ENCODE measurements around the gene SGPL1. TPM values are rescaled to one million over a fixed set of nuclear protein-coding genes. Genes with fewer than 3 reads are reported as not detected.
A peak's percentile ranks its signal among the peaks of the same experiment; 100 is the strongest.
"Not testable (repeated sequence)": the region's sequence is repeated elsewhere in the genome, so short reads cannot be mapped to it uniquely, and the experiment has no call there.

The SGPL1 gene
- 27.3 to 44.1 TPM (median 31.4 TPM) in 3 replicates for polyA plus RNA-seq
- 32.4 TPM for polyA plus RNA-seq (2011; ENCODE audit: low read depth)
- 17.9 and 24.7 TPM in 2 replicates for polyA plus RNA-seq (2011; cell fraction: cytosol; rRNA removed)
- 56.4 and 67.1 TPM in 2 replicates for polyA plus RNA-seq (2011; cell fraction: nucleus; rRNA removed)
- polyA plus RNA-seq (2012; ENCODE audit: low replicate concordance), result 29.2 and 29.9 TPM in 2 replicates
- 43.9 to 82.3 TPM (median 66.8 TPM) in 3 replicates for polyA minus RNA-seq
- 35.3 TPM for polyA minus RNA-seq (2011; cell fraction: cytosol; rRNA and poly(A)+ RNA removed)
- 69.0 and 110 TPM in 2 replicates for polyA minus RNA-seq (2011; cell fraction: nucleus; rRNA and poly(A)+ RNA removed)

- H3K4me1 ChIP-seq (ENCODE audit: control insufficient read depth, extremely low read depth, insufficient read depth, low read length), result no peaks in the 10 kb centered on the region
- H3K9me1 ChIP-seq (ENCODE audit: control insufficient read depth, extremely low read depth, insufficient read depth, low read length), result no peaks in the 10 kb centered on the region
- H3K27me3 ChIP-seq (ENCODE audit: control insufficient read depth, extremely low read depth, insufficient read depth, low read length), result no peaks in the 10 kb centered on the region
- H4K20me1 ChIP-seq (ENCODE audit: control insufficient read depth, extremely low read depth, insufficient read depth, low read length), result no peaks in the 10 kb centered on the region
- dilution Hi-C loops (cut with MboI; ENCODE audit: extremely low pct_ligation_motif_present, low sequenced_read_pairs), result no loop called here
- peak within 1 kb of the TSS; percentile 70 for H2AFZ ChIP-seq (ENCODE audit: control insufficient read depth, low read length)
- H3K79me2 ChIP-seq (ENCODE audit: control insufficient read depth, insufficient read depth, low read length), result peaks cover 22% of the 10 kb centered on the region
- TF ChIP-seq EZH2 (IDR thresholded peaks at IDR 0.05; ENCODE audit: low read length) (no peak), CTCF (optimal IDR thresholded peaks at IDR 0.05 in 1 of 3, IDR thresholded peaks at IDR 0.05 in 1 of 3, conservative IDR thresholded peaks at IDR 0.05 in 1 of 3; ENCODE audit: extremely low read depth in 1 of 3, insufficient read depth in 2 of 3, low read length in 3 of 3) (peak; percentile 83 to 96 (median 91))
- peak within 1 kb of the TSS; percentile 64 for H3K27ac ChIP-seq (ENCODE audit: control insufficient read depth, insufficient read depth, low read length)
- H3K4me2 ChIP-seq (ENCODE audit: control insufficient read depth, extremely low read depth, insufficient read depth, low read depth, low read length), result peak within 1 kb of the TSS; percentile 74
- DNase-seq (ENCODE audit: low read depth, low spot score) (no peak), FAIRE-seq (peak; percentile 9)
- peak within 1 kb of the TSS; percentile 73 to 87 (median 77) for H3K4me3 ChIP-seq (ENCODE audit: control insufficient read depth in 2 of 3, extremely low read depth in 1 of 3, insufficient read depth in 2 of 3, low read depth in 1 of 3, low read length in 3 of 3)
- peaks cover 4 to 13% of the 10 kb centered on the region in 2 experiments for H3K36me3 ChIP-seq (ENCODE audit: control insufficient read depth in 2 of 2, extremely low read depth in 1 of 2, insufficient read depth in 2 of 2, low read length in 2 of 2)
- no peaks in the 10 kb centered on the region for H3K9me3 ChIP-seq (ENCODE audit: control insufficient read depth, low read depth, low read length)
- peak within 1 kb of the TSS; percentile 76 for H3K9ac ChIP-seq (ENCODE audit: control insufficient read depth, extremely low read depth, insufficient read depth, low read length)
Measured at GRCh38 chr10:70815504-70816219, at the start of gene SGPL1. Gene SGPL1, plus strand, starts transcription at chr10:70815948. Its CDS starts 906 bp downstream, at chr10:70816854.

- H2AFZ ChIP-seq (ENCODE audit: control insufficient read depth, low read length); H3K27ac ChIP-seq (ENCODE audit: control insufficient read depth, insufficient read depth, low read length); DNase-seq (ENCODE audit: low read depth, low spot score); H3K79me2 ChIP-seq (ENCODE audit: control insufficient read depth, insufficient read depth, low read length); H3K9ac ChIP-seq (ENCODE audit: control insufficient read depth, extremely low read depth, insufficient read depth, low read length); H3K4me3 ChIP-seq (ENCODE audit: control insufficient read depth in 2 of 3, extremely low read depth in 1 of 3, insufficient read depth in 2 of 3, low read depth in 1 of 3, low read length in 3 of 3); H3K4me2 ChIP-seq (ENCODE audit: control insufficient read depth, extremely low read depth, insufficient read depth, low read depth, low read length); H4K20me1 ChIP-seq (ENCODE audit: control insufficient read depth, extremely low read depth, insufficient read depth, low read length); dilution Hi-C loops (cut with MboI; ENCODE audit: extremely low pct_ligation_motif_present, low sequenced_read_pairs); H3K36me3 ChIP-seq (ENCODE audit: control insufficient read depth in 2 of 2, extremely low read depth in 1 of 2, insufficient read depth in 2 of 2, low read length in 2 of 2); H3K9me3 ChIP-seq (ENCODE audit: control insufficient read depth, low read depth, low read length); FAIRE-seq; H3K9me1 ChIP-seq (ENCODE audit: control insufficient read depth, extremely low read depth, insufficient read depth, low read length); H3K4me1 ChIP-seq (ENCODE audit: control insufficient read depth, extremely low read depth, insufficient read depth, low read length): not testable (repeated sequence)
- H3K27me3 ChIP-seq (ENCODE audit: control insufficient read depth, extremely low read depth, insufficient read depth, low read length), result peaks cover 13% of the 10 kb centered on the region
Measured at GRCh38 chr10:70768026-70768685, 47.6 kb upstream of the SGPL1 start.
